Activated CD4-positive, alpha-beta T cell treated with anti-CD3 and anti-CD28 coated beads, Interleukin-10, Interleukin-2, amounts not matched to agents 100 ng/mL and 50 ng/mL, durations not matched to agents 16 hours and 8 hours (primary cell): ENCODE measurements around the gene SLC4A1AP.
A peak's percentile ranks its signal among the peaks of the same experiment; 100 is the strongest.

ENCODE experiments used
- DNase-seq: peaks from one replicate; pipeline ENCODE4 v3.0.0-alpha.2; 2020

Gene SLC4A1AP

DNA sequence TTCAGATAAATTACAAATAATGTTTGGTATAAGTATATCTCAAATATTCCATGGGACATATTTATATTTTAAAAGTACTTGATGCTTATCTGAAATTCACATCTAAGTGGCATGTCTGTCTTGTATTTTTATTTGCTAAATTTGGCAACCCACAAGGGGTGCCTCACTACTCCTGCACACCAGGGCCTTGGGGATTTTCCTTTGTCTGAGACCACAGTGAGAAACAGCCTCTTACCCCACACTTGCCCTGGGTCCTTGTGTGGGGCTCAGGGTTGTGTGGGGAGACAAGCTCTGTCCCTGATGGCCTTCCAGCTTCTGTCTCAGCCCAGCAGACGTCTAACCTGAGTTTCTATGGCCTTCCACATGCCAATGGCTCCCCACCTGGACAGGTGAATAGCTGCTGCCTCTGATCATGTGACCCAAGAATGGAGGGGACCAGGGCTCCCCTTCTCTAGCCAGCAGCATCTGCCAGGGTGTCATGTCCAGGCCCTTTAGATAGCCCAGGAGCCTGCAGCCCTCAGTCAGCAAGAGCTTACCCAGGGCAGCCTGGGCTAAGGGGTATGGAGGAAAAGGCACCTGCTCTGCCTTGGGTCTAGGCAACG lies 58.3 kb downstream of the SLC4A1AP start:
- DNase-seq = no peak

DNA sequence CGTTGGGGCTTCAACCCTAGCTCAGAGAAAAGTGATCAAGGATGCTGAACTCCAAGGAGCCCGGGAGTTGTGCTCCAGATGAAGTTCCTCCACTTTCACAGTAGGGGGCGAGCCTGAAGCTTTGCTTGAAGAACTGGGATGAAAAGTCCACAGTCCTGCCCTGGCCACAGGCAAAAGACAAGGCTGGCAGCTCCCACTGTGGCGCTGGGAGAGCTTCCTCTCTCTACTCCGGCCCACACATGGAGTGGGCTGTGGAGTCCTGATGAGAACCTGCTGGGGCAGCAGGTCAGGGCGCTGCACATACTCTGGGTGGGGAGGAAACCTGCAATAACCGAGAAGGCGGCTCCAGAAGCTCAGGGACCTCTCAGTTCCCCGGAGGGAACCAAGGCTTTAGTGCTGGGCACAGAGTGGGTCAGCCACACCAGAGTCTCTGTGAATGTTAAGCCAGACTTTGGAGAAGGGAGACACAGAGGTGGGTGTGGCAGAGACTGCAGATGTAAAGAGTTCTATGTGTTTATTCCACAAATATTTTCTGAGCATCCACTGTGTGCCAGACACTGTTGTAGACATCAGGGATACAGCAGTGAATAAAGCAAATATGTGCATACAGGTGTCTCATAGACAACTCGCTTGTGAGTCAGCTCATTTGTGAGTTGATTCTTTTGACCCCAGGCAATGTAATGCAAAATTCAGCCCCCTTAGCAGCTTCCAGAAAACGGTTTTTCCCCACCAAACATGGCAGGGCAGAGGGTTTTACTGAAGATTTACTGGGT lies 59.9 kb downstream of the SLC4A1AP start:
- peak; percentile 55 for DNase-seq

DNA sequence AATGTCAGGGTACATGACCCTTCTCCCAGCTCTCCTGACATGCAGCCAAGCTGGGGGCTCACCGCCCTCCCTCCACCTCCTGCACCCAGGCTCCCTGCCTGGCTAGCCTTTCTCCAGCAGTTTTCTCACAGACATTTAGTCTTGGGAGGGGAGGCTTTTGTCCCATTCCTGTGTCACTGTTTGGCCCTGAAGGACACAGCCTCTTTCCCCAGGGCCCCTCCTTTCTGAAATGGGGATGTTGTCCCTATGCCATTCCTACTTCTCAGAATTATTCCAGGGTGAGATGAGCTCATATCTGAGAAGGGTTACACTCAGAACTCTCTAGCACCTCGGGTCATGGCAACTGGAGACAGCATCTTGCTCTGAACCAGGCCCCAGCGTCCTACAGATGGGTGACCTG lies 60.5 kb downstream of the SLC4A1AP start:
- DNase-seq = no peak

DNA sequence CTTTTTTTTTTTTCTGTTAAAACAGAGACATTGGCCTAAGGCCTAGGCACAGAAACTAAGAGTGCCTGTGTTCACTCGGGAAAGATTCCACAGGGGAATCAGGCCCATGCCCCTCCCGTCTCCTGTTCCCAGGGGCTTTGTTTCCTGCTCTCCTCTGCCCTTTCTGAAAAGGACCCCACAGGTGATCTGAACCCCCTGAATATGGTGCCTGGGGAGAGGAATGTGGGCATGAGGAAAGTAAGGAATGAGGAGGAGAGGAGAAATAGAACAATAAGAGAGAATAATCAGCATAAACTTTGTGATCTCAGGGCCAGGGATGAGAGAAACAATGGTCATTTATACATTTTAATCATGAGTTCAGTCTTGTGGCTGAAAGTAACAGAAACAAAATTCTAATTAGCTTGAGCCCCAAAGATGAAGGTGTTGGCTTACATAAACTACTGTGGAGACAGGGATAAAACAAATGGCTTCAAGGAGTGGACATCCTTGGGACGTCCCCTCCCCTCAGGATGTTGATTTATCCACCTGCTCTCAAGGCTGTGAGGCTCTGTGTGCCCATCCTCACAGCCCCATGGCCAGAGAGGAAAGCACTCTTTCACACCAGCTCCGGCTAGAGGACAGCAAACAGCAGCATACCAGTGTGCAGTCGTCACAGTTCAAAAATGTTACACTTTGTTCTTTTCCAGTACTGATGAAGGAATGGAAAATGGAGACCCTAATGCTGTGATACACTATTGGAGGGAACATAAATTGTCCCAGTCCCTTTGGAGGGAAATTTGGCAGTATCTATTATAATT lies 61.4 kb downstream of the SLC4A1AP start:
- no peak for DNase-seq

DNA sequence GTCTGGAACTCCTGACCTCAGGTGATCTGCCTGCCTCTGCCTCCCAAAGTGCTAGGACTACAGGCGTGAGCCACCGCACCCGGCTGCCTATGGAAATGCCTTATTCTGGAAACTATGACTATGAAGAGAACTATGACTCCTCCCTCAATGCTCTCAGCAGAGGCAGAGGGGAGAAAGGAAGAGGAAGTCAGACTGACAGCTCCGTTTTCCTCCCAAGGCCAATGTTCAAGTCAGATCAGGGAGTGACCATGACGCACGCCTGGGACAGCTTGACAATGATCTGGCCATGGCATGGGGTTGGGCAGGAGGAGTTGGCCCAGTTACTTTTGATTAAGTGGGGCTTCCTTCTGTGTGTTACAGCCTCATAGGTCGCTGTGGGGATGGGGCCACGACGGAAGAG lies 63.6 kb downstream of the SLC4A1AP start:
- no peak for DNase-seq

DNA sequence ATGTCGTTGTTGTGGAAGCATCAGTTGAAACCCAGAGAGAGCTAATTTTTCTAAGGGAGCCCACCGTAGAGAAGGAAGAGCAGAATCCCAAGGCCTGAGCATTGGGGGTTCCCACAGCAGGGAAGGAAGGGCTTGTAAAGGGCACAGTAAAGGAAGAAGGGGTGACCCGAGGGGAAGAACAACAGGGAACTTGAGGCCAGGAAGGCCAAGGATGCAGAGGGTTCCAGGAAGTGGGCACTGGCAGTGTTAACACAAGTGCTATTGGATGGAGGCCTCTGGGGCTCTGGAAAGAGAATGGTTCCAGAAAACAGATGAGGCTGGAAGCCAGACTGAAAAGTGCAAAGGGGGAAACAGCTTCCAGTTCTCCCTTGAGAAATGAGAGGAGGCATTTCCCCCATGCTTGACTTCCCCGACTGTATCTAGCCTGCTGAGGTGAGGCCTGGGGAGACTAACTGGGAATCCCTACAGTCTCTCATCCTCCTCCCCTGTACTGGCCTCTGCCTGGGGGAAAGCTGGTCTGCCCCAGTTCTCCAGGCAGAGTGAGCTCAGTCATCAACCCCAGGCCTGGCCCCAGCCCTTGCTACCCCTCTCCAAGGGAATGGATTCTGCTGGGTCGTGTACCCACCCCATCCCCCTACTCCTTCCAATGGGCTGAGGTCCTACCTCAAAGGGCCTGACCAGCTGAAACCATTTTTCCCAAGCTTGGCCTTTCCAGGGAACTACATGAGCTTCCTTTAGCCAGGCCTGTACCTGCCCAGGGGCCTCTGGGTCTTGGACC lies 64.6 kb downstream of the SLC4A1AP start:
- DNase-seq = no peak

DNA sequence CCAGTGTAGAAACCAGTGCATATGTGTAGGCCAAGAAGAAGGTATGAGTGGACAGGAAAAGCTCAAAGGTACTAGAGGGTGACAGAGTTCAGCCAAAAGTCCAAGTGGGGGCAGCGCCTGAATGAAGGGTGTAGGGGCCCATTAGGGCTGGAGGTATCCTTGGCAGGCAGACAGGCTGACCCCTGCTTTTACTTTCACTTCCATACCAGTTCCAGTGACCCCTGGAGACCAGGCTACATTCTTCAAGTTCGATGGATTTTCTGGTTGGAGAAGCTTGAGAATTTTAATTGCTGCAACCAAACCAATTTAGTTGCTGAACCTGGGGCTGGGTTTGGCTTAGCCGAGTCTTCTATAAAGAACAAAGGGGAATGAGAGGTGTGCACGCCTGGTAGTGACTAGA lies 65.5 kb downstream of the SLC4A1AP start:
- DNase-seq = no peak

DNA sequence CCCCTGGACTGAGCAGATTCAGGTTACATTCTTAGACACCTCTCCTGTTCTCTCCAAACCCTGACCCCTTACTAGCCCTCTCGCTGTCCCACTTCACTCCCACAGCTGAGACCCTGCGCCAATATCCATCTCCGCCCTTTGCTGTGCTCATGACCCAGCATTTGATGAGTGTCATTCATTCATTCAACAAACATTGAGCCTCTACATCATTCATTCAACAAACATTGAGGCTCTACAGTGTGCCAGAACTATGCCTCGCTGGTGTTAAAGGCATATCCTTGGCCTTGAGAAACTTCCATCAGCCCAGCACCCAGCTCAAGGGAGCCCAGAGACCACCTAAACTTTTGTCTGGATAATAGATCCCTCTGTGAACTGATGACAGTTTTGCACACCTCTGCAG lies 65.9 kb downstream of the SLC4A1AP start:
- DNase-seq = no peak

DNA sequence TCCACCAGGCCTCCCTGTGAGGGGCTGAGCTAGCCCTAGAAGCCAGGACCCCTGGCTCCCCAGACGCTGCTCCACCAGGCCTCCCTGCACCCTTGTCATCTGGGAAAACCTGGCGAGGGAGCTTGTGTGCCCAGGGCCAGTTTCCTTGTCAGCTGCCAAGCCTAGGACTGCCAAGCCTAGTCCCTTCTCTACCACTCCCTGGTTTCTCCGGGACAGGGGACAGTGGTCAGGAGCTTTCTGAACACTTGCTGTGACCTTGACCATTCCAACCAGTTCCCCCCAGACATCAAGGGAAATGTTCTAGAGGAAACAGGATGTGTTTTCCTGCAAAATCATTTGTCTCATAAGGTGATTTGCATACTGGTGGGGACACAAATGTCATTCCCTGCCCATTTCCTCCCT lies 66.6 kb downstream of the SLC4A1AP start:
- DNase-seq = no peak

DNA sequence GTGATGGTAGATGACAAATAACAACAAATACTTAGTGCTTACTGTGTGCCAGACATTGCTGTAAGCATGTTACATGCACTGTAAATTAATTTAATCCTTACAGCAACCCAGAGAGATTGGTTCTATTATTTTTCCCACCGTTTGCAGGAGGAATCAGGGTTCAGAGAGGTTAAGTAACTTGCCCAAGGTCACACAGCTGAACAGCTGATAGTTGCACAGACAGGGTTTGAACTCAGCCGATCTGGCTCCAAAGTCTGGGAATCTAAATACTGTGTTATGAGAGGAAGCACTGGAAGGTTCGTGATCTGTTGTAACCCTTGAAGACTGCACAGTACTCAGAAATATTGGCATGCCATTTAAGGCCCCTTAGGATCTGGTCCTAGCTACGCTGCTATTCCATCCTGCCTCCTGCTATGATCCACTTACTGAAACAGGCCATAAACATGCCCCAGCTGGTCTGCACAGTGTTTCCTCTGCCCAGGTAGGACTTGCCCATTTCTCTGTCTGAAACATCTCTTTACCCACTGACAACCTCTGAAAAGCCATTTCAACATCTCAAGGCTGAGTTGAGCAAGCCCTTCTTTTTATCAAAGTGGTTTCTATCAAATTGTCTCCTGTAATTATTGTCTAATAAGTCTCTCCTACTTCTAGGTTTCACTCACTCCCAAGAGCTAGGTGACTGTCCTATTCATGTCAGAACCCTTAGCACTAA lies 67.4 kb downstream of the SLC4A1AP start:
- DNase-seq = no peak

DNA sequence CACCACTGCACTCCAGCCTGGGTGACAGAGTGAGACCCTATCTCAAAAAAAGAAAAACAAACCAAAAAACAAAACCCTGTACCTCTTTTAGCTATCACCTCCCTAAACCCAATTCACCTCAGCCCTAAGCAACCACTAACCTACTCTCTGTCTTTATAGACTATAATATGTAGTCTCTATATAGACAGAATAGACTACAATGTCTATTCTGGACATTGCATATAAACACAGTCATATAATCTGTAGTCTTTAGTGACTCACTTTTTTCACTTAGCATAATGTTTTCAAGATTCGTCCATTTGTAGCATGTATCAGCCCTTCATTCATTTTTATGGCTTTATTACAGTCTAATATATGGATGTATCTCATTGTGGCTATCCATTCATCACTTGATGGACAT lies 70.6 kb downstream of the SLC4A1AP start:
- DNase-seq = no peak

DNA sequence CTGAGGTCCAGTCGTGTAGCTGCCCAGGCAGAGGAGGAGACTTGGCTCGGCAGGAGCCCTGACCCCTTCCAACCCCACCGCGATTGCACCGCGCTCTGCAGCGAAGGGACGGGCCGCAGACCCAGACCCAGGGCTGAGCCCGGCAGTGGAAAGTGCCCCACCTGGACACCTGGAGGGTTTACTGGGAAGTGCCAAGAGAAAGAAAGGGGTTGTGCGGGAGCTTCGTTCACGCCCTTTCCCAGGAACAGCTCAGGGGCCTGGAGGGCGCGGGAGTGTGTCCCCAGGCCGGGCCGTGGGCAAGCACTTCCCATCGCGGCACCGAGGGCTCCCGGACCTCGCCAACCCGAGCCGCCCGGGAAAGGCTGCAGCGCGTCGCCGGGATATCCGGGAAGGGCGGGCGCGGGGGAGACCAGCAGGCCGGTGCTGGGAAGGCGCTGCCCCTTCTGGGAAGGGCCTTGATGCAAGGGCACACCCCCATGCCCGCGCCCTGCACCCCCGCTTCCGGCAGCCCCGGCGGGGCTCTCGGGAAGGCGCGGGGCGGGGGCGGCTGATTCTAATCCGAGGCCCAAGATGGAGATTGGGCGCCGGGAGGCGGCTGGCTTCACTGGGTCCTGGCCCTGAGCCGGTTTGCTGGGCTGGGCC lies 71.7 kb downstream of the SLC4A1AP start:
- DNase-seq = peak; percentile 60

DNA sequence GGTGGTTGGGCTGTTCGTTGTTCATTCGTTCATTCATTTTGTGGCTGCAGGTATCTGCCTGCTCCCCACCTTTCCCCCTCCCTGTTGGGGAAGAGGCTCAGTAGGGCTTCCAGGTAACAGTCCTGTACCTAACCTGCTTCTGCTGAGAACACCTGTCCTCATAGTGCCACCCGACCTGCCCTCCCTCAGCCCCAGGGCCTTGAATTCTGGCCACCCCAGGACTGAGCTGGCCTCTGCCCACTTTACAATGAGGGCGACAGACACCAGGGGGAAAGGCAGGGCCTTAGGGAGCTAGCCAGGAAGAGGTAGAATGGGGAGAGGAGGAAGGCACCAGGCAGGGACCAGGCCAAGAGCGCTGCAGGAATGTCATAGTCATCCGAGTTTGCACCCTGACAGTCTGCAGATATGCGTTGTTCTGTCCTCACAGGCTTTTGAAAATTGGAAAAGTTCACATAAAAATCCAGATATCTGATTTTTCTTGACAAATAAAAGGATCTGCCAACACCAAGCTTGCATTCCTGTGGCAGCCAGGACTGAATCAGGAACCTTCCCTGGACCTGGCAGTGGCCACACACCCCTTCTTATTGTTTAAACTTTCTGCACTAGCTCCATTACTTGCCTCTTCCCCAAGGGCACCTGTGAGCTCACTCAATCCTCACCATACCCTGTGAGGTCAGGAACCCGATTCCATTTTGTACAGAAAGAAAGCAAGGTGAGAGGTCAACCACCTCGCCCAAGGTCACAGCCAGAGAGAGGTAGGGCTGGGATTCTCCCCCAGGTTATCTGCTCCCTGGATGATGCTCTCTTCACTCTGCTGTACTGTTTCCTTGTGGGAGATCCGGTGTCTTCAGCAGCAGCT lies 72.6 kb downstream of the SLC4A1AP start:
- DNase-seq = no peak

DNA sequence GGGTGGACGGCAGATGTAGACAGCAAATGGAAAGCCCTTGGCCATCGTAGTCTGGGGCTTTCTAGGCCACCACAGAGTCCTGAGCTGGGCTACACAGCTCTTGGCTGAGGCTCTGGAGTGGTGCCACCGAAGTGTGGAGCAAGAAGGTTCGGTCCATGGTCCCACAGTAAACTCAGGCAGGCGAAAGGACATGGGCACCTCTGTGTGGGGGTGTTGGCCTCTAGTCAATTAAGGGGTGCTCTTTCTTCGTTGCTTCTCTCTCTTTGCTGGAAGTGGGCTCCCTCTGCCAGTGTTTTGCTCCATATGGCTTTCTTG lies 73.2 kb downstream of the SLC4A1AP start:
- no peak for DNase-seq

DNA sequence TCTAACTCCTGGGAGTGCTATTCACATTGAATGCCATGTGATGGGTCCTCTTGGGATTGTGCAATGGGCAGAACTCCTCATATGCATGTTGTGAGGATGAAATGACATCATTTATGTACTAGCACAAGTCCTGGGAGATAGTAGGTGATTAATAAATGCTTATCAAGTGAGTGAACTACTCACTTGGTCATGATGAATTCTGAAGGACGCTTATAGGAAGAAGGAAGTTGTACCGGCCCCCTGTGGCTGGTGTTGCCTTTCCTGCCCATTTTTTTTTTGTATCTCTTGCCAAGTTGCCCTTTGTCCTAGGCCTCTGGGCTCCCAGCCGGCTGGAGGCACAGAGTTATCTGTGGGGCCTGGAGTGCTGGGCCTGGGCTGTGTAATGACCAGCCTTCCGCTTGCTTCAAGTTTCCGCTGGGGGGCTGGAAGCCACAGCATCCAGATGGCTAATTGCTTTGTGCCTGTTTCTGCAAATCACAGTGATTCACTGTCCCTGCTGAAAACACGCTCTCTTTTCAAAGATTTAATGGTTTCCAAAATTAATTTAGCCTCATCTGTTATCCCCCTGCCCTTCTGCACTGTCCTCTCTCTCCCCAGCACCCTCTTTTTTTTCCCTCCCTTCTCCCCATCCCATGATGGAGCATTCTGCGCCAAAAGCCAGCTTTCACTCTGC lies 74.1 kb downstream of the SLC4A1AP start:
- DNase-seq = no peak

DNA sequence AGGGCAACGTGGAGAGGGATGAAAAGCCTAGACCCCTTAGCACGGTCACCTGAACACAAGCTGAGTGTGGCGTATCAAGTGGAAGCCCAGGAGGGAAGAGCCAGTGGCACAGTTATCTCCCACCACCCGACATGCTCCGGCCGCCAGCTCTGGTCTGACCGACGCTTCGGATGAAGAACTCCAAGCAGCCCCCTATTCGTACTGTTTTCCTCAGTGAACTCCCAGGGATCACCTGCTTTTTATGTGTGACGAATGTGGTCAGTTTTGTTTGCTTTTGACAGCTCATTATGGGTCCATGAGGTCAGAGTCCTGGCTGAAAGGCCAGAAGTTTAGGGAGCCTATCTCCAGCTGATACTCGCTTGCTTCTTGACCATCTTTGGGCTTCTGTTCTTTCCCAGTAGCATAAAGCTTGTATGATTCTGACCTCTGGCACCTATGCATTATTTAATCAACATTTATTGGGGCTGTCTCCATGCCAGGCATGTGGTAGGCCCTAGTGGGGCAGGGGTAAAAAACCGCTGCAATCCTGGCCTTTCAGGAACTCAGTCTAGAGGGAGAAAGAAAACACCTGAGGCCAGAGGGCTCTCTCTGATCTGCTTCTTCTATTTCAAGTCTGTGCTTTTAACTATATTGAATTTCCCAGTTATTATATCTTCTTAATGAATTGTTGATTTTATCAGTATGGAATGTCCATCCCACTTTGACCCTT lies 74.8 kb downstream of the SLC4A1AP start:
- DNase-seq = no peak

DNA sequence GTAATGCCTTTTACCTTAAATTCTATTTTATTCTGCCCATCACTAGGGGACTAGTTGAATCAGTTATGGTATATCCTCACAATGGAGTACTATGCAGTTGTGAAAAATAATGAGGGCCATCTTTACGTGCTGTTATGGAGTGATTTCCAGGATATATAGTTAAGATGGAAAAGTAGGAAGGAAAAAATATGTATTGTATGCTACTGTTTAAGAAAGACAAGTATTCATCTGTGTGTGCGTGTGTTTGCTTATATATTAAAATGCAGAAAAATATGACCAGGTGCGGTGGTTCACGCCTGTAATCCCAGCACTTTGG lies 75.3 kb downstream of the SLC4A1AP start:
- no peak for DNase-seq

DNA sequence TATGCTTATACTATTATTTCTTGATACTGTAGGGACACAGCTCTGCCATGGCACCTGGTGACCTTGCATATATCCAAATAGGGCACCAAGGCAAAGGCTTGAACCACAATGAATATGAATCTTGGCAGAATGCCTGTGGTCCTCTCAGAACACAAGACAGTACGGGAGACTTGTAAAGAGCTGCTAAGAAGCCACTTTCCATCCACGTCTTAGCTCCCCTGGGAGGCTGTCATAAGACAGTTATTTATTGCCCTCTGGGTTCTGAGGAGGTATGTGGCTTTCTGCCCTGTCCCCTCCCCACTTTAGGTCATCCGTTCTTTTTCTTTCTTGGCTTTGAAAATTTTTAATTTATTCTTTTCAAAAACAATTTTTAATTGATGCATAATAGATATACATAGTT lies 78.0 kb downstream of the SLC4A1AP start:
- DNase-seq = no peak

DNA sequence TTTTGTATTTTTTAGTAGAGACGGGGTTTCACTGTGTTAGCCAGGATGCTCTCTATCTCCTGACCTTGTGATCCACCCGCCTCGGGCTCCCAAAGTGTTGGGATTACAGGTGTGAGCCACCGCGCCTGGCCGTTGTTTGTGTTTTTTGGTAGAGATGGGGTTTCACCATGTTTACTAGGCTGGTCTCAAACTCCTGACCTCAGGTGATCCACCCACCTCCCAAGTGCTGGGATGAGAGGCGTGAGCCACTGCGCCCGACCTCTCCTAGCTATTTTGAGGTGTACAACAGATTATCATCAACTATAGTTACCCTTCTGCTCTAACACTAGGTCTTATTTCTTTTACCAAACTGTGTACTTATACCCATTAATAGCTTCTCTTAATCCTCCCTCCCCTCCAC lies 78.9 kb downstream of the SLC4A1AP start:
- no peak for DNase-seq
